ENCODE measurements around the gene RIN2. TPM values are rescaled to one million over a fixed set of nuclear protein-coding genes. Genes with fewer than 3 reads are reported as not detected.

The RIN2 gene
- total RNA-seq, 6 experiments from 2014 or later, result 7.0 to 37.7 (median 13.8) TPM

DNA sequence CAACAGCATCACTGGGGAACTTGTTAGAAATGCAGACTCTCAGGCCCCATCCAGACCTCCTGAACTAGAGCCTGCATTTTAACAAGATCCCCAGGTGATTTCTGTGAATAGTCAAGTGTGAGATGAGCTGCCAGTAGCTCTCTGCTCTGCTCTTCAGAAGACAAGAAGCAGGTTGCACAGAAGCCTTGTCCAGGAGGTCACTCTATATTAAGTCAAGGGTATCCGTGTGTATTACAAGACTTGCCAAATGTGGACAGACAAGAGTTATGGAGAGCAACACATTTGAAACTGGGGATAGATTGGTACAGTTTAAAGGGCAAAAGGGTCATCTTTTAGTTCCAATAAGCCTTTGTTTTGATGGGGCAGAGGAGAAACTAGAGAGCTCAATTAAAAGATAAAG, 23.2 kb upstream of the RIN2 start:
- no peak for TF ChIP-seq POLR2A (IDR thresholded peaks at IDR 0.05)
- TF ChIP-seq, protein P1, sequence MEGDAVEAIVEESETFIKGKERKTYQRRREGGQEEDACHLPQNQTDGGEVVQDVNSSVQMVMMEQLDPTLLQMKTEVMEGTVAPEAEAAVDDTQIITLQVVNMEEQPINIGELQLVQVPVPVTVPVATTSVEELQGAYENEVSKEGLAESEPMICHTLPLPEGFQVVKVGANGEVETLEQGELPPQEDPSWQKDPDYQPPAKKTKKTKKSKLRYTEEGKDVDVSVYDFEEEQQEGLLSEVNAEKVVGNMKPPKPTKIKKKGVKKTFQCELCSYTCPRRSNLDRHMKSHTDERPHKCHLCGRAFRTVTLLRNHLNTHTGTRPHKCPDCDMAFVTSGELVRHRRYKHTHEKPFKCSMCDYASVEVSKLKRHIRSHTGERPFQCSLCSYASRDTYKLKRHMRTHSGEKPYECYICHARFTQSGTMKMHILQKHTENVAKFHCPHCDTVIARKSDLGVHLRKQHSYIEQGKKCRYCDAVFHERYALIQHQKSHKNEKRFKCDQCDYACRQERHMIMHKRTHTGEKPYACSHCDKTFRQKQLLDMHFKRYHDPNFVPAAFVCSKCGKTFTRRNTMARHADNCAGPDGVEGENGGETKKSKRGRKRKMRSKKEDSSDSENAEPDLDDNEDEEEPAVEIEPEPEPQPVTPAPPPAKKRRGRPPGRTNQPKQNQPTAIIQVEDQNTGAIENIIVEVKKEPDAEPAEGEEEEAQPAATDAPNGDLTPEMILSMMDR (IDR thresholded peaks at IDR 0.05), result no peak
- no peaks in the 10 kb centered on the region for H3K4me1 ChIP-seq
- H3K36me3 ChIP-seq, result no peaks in the 10 kb centered on the region
- H3K27ac ChIP-seq, result no peak overlapping the region
- WGBS (ENCODE audit: insufficient coverage, low coverage, low lambda C conversion rate, missing lambda C conversion rate), result 33% methylated on average over 1 of the region's 1 CpG
- H3K27me3 ChIP-seq, result no peaks in the 10 kb centered on the region
- ATAC-seq (no peak), DNase-seq (no peak)
- H3K4me3 ChIP-seq, result no peak overlapping the region
- intact Hi-C loops (cut with DNase I), result no loop called here
- H3K9me3 ChIP-seq, result no peaks in the 10 kb centered on the region

DNA sequence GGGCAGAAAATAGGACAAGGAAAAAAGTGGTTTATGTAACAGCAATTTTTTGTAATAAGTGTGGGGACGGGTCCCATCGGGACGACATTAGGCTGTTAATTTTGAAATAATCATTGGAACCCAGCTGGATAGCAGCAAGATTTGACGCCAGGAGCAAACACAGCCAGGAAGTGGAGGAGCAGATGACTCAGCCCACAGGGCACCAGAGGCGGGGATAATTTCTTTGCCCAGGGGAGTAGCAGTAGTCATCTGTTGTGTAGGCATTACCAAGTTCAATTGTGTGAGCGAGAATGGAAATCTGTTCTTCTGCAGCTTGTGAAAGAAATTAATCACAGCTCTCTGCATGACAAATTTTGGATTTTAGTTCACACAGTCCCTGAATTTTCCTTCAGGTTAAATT, 22.6 kb upstream of the RIN2 start:
- no peaks in the 10 kb centered on the region for H3K9me3 ChIP-seq
- intact Hi-C loops (cut with DNase I), result no loop called here
- H3K4me3 ChIP-seq, result no peak overlapping the region
- no peaks in the 10 kb centered on the region for H3K36me3 ChIP-seq
- 24% methylated on average over 6 of the region's 6 CpGs for WGBS (ENCODE audit: insufficient coverage, low coverage, low lambda C conversion rate, missing lambda C conversion rate)
- ATAC-seq (peak; percentile 55 to 86 (median 68)), DNase-seq (peak in 1 of 3 donors; percentile 35)
- H3K4me1 ChIP-seq, result no peaks in the 10 kb centered on the region
- H3K27me3 ChIP-seq, result no peaks in the 10 kb centered on the region
- no peak overlapping the region for H3K27ac ChIP-seq
- no peak for TF ChIP-seq POLR2A (IDR thresholded peaks at IDR 0.05)
- TF ChIP-seq, protein P1 (IDR thresholded peaks at IDR 0.05), result no peak

DNA sequence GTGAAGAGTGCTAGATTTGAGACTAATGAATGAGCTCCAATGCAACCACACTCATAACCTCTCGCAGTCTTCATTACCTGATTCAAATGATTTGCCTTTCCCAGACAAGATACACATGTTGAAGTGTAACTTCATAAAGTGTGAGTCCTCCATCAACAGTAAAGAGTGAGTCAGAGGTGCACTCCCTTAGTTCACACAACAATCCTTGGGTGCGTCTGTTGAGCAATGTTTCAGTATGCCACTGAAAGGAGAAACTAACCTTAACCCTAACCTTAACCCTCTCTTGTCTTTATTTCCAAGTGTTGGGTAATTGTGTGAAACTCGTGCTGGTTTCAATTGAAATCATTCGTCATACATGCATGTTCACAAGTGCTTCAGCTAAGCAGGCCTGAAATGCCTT, 21.0 kb upstream of the RIN2 start:
- 61% methylated on average over 4 of the region's 4 CpGs for WGBS (ENCODE audit: insufficient coverage, low coverage, low lambda C conversion rate, missing lambda C conversion rate)
- peak in 1 of 4 donors; percentile 67 for ATAC-seq

DNA sequence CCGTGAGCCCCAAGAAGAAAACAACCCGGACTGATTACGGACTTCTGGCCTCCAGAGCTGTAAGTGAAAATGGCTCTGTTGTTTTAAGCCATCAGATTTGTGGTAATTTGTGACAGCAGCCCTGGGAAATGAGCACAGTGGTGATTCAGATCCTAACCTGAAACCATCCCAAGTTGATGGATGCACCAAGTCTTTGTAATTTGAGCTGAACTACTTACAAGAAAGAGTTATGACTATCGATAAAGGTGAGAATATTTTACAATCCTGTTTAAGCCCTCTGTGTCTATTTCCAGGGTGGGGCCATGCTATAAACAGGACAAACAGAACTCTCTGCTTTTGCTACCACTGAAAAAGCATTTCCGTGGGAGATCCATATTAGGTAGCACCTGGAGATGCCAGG, 19.1 kb upstream of the RIN2 start:
- no peaks in the 10 kb centered on the region for H3K4me1 ChIP-seq
- WGBS (ENCODE audit: insufficient coverage, low coverage, low lambda C conversion rate, missing lambda C conversion rate), result 86% methylated on average over 2 of the region's 5 CpGs
- TF ChIP-seq, protein P1 (IDR thresholded peaks at IDR 0.05), result no peak
- no peak for TF ChIP-seq POLR2A (IDR thresholded peaks at IDR 0.05)
- H3K4me3 ChIP-seq, result no peak overlapping the region
- DNase-seq, result no peak
- intact Hi-C loops (cut with DNase I), result no loop called here
- no peaks in the 10 kb centered on the region for H3K27me3 ChIP-seq
- no peaks in the 10 kb centered on the region for H3K36me3 ChIP-seq
- H3K27ac ChIP-seq, result no peak overlapping the region
- no peak for ATAC-seq
- H3K9me3 ChIP-seq, result no peaks in the 10 kb centered on the region

More for the DNA sequence above, 21.0 kb upstream of the RIN2 start:
- no peak for DNase-seq
- no peaks in the 10 kb centered on the region for H3K36me3 ChIP-seq
- no peaks in the 10 kb centered on the region for H3K4me1 ChIP-seq
- no peak overlapping the region for H3K27ac ChIP-seq
- no peaks in the 10 kb centered on the region for H3K9me3 ChIP-seq
- TF ChIP-seq, protein P1 (IDR thresholded peaks at IDR 0.05), result no peak
- TF ChIP-seq POLR2A (IDR thresholded peaks at IDR 0.05), result no peak
- no peaks in the 10 kb centered on the region for H3K27me3 ChIP-seq
- no peak overlapping the region for H3K4me3 ChIP-seq
- intact Hi-C loops (cut with DNase I), result no loop called here

DNA sequence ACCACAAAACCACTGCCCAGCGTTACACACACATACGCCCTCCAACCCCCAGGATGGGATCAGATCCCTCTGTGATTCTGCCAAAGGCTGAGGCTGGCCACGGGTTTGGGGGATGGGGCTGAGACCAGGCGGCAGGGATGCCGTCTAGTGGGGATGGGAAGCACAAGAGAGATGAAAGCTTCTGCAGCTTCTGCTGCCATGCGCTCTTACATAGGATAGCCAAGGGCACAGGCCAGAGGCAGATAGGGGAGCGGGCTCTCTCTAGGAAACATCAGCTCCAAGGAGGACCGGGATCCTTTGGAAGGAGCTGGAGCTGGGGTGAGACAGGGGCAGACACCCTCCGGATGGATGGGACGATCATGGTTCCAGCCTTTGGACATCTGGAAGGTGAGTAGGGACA, 18.7 kb upstream of the RIN2 start:
- Histone ChIP-seq H3K27me3 (no peaks in the 10 kb centered on the region), H3K27ac (no peak overlapping the region), H3K9me3 (no peaks in the 10 kb centered on the region), H3K4me3 (no peak overlapping the region), H3K4me1 (no peaks in the 10 kb centered on the region), H3K36me3 (no peaks in the 10 kb centered on the region)
- ATAC-seq (no peak), DNase-seq (no peak)
- TF ChIP-seq, protein P1 (IDR thresholded peaks at IDR 0.05), result no peak
- TF ChIP-seq POLR2A (IDR thresholded peaks at IDR 0.05), result no peak
- intact Hi-C loops (cut with DNase I), result no loop called here
- 94% methylated on average over 3 of the region's 10 CpGs for WGBS (ENCODE audit: insufficient coverage, low coverage, low lambda C conversion rate, missing lambda C conversion rate)

All from right lobe of liver (tissue), 6 donors.